Suppressor macrophage treated with lipopolysaccharide for 1 hour (primary cell): ENCODE results near the gene ADAMTS3.

Experiments used
- DNase-seq, 3 donors: peaks; one replicate each; pipeline ENCODE4 v3.0.0-alpha.2; 2020 to 2022

Gene ADAMTS3

DNA sequence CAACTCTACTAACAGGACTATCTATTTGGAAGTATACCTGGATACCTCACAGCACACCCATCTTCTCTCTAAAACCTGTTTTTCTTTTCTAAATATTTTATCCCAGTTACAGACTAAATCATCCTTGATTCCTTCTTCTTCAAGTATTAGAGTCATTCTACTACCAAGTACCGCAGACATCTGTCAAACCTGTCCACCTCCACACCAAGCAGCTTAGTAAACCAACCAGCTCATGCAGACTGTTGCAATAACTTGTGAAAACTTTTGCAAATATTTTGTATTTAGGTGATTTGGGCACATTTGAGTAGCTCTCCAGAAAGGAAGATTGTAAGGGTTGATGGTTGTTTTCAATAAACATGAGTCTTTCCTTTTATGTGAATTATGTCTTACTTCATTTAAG lies 238.6 kb downstream of the ADAMTS3 start:
- DNase-seq, result no peak

DNA sequence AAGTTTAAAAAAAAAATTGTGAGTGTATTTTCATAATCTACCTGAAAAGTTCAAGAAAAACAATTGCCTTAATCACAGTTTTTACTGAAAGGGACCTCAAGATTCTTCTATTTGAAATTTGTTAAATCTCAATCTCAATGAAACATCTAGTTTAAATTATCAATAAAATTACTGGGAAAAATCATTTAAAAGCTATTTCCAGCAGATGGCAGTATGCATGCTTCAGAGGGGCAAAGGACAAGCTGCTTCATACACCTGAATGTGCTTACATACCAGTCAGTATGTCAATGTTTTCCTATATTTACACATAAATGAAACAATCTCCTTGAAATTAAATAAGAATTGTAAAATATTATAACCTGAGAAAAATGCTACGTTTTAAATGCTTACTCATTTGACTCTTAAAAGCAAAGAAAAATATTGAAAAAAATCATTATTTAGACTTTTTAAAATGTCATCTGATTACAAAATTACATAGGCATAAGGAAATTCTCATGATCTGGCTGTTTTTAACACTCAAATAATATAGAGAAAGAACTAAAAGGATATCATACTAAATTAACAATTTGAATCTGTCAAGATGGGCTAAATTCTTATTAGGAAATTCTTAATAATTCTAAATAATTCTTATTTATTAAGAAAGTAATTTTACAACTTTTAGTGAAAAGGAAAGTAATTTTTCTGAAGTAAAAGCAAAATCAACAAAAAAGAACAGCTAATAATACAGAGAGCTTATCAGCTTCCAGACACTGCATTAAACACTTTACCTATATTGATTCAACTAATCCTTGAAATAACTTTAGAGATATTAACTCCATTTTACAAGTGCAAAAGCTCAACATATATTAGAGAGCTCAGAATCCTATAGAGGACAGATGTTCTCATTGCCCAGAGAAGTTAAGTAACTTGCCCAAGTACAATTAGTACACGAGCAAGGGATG lies 242.1 kb downstream of the ADAMTS3 start:
- DNase-seq, result peak; percentile 28 to 42 (median 41)

DNA sequence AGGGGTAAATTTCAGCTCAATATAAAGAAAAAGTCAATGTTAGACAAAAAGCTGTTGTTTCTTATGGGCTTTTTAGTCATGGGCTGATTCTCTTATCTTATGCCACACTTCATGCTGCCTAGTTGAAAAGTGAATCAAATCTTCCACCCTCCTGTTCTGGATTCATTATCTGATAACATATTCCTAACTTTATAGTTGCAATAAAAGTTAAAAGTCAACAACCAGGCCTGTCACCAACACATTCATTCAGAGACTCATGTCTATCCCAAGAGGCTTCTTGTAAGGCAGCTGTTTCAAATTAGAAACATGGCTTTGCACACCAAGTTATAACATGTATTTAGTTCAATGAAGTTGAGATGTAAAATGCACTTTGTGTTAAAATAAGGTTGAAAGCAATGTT lies 243.8 kb downstream of the ADAMTS3 start:
- no peak for DNase-seq

DNA sequence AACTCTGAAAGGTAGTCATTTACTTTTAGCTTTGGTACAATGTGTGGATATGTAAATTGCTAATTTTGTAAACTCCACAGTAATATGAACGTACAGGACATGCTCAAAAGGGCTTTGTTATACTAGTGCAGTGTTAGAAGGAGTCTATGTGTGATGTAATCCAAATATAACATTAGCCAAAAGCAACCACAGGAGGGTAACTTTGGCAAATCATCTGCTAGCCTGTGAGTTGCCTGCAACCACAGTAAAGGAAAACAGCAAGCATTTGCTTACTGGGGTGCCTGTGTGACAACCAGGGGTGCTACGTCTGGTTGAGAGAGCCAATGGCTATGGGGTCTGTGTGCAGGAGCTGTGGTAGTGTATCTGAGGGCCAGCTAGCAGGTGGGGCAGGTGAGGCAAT lies 245.8 kb downstream of the ADAMTS3 start:
- no peak for DNase-seq

DNA sequence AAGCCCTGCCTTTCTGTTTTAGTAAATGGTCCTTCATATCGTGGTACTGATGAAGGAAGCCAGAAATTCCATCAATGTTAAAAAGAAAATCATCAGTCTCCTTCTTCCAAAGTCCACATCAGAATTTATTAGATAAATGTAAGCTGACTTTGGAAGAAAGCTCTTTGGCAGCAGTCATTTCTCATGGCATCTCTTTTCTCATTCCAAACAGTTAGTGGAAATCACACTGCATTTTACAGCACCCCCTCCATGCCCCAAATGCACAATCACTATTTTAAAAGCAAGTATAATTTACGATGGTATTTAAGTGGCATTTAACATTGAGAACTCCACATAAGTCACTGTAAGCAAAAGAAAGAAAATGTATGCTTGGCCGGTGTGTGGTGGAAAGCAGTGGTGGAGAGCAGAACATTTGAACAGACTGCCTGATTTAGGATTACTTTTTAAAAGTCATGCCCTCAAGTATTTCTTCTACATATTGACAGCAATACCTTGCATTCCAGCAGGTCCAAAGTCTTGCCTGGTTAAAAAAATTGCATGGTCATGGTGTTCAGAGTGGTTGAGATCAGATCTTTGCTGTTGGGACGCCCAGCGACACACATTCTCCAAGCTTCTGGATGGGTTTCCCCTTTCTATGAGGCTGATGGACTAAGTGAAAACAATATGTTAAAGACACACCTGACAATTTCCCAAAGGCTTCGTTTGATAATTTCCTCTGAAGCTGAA lies 248.6 kb downstream of the ADAMTS3 start:
- no peak for DNase-seq

DNA sequence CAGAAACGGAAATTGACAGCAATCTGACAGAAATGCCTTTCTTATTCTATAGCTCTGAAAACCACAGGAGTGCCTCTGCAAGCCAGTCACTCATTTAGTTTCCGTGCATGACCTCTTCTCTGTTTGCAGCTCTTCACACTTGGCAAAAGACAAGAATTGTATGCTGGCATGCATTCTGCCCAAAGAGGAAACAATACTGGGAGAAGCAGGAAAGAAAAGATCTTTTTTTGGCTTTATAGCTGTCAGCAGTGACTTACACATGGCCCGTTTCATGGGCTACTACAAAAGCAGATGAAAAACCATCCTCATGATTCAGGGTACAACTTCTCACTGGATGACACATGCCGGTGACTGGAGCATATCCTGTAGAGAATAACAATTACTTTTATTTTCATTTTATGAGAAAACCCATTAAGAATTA lies 249.4 kb downstream of the ADAMTS3 start:
- DNase-seq, result peak; percentile 3 to 34 (median 5)

DNA sequence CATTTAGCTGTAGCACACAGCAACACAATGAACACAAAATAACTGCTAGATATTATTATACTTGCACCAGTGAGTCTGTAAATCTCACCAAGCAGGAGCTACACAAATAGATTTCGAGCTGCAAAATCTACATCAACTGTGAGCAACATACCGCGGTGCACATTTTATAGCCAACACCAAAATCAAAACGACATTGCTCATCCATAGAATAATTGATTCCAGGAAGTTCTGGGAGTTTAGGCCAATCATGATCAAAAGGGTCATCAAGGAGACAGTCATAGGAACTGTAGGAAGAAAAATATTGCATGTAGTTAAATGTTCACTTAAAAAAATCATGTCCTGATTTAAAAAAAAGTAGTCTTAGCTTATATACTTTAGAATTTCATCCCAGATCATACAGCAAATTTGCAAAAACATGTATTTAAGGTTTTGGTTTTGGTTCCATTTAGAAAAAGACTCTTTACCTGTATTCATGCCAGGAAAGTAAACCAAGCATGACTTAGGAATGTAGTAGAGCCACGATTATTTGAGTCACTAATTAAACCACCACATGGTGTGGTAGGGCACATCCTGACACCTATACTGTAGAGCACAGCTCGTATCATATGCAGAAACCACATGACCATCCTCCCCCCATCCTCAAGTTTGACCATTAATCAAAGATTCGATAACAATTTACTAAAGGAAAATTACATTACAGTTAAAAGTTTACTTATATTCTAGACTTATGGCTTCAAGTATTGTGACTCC lies 250.4 kb downstream of the ADAMTS3 start:
- no peak for DNase-seq

DNA sequence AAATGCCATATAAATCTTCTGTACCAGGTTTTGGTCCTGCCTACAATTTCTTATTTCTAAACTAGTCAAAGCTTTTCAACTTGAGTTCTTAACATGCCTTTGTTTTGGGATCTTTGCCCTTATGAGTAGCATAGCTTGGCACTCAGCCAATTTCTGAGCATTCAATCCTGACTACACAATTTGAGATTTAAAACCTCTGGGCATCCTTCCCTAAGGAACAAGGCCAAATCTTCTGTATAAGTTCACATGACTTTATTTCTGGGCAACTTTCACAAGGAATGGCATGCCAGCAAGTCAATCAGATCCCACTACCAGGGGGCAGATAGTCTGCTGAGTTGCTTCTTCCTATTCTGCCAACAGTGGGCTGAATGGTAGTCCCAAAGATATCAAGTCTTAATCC lies 254.2 kb downstream of the ADAMTS3 start:
- DNase-seq, result peak in 1 of 3 donors; percentile 1

DNA sequence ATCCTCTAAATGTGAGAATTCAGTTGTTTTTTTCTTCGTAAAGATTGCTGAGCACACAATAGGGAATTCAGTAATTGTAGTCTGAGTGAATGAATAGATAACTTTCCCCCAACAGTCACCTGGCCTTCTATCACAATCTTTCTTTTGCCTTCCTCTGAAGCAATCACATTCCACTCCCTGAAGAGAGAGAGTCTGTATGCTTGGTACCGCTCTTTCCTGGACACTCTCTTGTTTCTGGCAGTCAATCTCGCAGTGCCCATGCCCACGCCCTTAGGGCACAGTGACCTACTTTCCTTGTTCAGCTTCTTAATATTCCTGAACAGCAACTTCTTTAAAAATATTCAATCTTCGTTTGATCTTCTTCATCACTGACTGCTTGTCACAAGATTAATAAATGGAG lies 255.9 kb downstream of the ADAMTS3 start:
- no peak for DNase-seq

DNA sequence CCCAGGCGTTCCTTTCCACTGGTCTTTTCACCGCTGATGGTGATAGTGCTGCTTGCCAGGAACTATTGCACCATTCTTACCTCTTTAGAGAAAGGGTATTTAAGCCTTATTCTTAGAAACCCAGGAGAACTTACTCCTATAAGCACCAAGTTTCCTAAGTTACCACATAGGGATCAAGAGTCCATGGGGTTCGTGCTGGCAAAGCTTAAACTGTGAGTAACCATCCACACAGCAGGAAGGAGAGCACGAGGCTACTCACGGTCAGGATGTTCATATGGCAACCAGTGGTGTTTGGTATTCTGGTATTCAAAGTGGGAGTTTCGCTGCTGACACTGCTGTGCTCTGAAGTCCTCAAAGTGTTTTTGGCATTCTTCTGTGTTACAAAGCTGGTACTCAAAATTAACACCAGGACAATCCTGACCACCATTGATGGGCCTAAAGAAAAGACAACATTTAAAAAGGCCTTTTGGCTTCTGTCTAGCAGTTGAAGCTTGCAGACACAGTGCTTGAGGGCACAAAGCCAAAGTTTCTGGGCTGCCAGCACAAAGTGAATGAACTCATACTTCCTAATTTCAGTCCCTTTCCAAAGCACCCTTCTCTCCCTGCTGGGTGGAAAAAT lies 256.9 kb downstream of the ADAMTS3 start:
- no peak for DNase-seq

DNA sequence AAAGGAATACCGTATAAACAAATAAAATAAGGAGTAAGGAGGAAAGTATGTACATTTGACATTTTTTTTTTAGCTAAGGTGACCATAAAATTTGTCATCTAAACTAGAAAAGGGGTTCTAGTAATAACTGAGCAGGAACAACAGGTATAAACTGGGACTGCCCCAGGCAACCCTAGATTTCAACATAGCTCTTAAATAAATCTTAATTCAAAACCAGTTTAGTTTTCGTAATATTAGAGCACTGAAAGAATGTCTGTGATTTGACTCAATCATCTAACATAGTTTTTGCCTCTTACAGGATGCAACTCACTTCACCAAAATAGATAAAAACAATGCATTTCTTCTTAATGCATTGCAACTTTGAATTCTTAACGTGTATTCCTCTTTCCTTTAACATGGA lies 257.7 kb downstream of the ADAMTS3 start:
- DNase-seq, result no peak

DNA sequence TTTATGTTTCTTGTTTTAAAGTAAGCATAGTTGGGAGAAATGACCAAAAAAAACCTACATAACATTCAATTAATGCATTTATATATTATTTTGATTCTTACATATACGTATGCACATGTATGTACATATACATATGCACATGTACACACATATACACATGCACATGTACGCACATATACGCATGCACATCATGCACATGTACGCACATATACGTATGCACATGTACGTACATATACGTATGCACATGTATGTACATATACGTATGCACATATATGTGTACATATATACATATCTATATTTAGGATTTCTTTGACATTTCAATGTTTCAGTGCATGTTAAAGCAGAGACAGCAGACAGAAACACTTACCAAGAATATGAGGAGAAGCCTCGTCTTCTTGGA lies 263.4 kb downstream of the ADAMTS3 start:
- no peak for DNase-seq

DNA sequence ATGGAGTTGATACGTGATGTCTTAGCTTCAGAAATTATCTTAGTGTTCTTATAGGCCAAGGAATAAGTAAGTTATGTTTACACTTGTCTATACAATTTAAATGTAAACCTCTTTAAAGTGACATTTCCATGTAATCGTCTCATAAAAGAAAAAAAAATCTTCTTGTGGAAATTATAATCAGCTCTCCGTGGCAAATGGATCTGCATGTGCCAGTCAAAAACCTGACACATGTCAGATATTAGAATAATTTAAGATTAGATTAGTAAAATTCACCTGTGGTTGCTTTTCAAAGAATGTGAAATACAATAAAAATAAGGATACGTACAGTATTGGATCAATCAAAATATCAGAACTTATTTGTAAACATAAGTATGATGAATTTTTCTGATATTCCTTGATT lies 263.9 kb downstream of the ADAMTS3 start:
- DNase-seq, result no peak

DNA sequence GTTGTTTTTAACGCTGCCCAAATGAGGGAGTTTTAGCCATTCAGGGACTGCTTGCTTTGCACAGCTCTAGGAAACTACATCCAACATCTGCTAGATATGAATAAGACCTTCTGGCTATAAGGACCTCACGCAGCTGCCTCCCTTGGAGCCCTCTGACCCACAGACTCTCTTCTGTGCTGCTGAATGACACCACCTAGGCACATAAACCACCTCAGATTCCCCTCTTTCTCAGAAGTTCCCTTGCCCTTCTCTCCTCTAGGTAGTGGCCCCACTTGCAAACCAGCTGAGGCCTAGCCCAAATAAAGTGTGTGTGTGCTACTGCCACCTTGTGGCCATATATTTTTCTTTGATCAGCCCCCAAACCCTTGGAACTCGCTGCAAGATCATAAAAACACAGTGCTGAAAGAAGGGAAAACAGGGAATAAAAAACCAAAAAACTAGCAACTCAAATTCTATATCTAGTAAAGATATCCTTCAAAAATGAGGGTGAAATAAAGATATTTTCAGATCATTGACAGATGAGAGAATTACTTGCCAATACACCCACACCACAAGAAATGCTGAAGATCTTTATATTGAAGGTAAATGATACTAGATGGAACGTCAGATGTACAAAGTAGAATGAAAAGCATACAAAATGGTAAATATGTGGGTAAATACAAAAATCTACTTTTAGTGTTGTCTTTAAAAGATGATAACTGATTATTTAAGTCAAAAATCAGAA lies 265.9 kb downstream of the ADAMTS3 start:
- DNase-seq, result peak; percentile 33 to 62 (median 57)

DNA sequence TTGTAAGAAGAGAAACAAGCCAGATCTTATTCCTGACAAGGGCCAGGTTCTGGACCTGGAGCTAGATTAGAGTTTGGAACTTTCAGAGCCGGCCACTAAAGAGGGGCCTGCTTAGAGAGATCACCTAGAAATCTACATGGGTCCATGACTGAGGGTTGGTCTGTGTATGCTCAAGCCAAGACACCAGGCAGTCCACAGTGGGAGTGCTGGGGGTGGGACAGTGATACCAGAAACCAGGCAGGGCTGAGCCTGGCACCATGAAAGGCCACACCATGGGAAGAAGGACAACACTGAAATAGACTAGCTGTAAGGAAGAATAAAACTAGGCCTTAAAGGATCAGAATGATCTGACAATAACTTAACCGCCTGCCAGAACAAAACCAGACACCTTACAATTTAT lies 267.3 kb downstream of the ADAMTS3 start:
- DNase-seq, result no peak

DNA sequence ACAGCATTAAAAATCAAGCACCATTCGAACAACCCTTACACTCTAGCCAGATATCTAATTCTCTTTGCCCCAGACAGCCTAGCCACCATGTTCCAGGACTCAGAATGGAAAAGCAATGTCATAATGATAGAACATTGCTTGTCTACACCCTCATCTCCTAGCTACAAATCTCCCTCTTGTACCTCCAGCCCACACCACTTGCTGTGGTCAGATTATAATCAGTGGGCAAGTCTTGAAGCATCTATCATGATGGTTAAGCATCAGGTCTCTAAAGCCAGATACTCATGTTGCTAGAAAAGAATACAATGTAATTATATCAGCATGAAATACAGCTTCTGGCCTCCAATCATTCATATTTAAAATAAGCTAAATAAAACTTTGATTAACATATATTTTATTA lies 268.9 kb downstream of the ADAMTS3 start:
- DNase-seq, result no peak

DNA sequence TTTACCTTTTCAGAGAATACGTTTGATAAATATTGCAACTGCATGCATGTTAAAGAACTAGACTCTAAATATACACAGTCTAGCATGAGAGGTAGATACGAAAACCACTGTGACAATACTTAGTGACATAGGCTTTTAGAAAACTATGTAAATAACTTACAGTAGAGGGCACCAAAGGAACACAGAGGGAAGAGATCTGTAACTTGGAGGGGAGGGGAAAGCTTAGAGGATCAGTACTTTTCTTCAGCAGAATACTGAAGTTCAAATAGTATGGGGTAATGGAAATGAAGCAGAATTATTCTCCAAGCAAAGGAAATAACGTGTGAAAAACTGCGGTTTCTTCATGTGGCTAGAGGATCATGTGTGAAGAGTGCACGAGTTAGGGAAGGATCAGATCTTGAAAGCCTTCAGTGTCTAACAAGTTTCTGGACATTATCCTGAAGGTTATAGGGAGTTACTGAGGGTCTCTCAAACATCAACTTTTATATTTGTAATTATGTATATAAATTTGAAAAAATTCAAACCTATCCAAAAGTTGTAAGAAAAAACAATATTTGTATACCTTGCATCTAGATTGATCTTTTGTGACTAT lies 273.0 kb downstream of the ADAMTS3 start:
- DNase-seq, result peak in 2 of 3 donors; percentile 19 to 27

DNA sequence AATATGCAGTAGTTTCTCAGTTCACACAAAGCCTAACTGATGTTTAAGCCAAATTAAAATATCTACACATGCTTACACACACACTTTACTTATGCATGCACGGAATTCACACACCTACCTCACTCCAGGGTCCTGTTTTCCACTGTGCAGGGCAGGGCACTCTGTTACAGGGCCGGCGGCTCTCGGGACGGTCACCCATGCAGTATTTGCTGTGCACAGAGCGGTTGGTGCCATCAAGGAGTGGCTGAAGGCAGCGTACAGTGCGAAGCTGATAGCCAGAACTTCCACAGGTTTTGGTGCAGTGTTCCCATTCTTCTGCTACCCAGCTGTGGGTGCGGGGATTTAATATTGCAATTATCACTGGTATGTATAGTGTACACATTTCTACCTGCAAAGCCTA lies 278.3 kb downstream of the ADAMTS3 start:
- no peak for DNase-seq

DNA sequence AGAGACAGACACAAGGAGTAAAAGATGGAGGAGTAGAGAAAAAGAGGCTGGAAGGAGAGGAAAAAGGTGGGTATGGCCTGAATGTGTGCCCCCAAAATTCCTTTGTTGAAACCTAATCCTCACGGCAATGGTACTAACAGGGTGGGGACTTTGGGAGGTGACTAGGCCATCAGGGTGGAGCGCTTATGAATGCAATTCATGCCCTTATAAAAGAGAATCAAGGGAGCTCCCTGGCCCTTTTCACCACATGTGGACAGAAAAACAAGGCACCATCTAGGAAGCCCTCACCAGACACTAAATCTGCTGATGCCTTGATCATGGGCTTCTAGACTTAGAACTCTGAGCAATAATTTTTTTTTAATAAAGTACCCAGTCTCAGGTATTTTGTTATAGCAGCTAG lies 282.1 kb downstream of the ADAMTS3 start:
- no peak for DNase-seq

DNA sequence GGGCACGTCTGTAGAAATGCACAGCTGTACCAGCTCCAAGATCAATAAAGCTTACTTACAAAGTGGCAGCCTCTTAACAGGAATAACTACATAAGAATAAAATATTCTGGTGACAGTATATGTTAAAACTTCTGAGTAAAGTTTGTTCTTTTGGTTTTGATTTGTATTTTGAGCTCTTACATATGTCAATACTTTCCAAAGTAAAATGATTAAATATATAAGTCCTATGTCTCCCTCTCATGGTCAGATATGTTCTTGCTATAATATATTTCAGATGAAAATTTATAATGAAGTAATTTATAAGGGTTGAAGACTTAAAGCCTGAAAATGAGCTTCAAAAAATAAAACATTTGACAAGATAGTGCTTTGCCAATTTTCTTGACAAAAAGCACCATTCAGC lies 282.8 kb downstream of the ADAMTS3 start:
- DNase-seq, result no peak

DNA sequence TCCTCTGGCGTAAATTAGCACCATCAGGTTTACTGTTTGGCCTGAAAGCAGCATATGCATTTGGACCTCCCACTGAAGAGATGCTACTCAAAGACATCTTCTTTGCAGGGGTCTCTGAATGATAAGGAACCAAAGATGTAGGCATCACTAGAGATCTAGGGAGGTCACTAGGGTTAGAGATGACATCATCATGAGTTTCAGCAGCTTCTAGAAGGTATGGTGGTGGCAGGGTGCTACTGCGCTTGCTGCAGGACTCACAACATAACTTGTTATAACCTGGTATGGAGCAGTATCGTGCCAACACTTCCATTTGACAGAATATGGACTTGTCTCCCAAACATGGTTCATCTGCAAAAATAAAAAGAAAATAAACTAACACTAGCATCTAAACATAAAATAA lies 285.7 kb downstream of the ADAMTS3 start:
- DNase-seq, result peak in 1 of 3 donors; percentile 1

DNA sequence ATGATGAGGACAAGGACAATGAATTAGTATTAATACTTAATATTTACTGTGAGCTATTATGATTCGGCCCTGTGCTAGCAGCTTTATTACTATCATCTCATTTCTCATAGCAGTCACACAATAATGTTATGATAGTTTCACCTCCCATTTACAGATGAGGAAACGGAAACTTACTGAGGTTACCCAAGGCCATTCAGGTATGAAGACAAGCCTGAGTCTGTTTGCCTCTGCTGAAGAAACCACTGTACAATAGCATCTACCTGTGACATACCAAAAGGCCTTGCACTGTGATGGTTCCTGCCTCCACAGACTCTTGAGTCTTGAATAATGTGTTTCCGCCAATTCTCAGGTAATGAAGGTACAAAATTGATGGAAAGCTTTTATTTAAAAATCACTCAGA lies 288.8 kb downstream of the ADAMTS3 start:
- no peak for DNase-seq
